GM19438 (cell line): ENCODE measurements around the gene COL11A2.

ENCODE experiments used
- ATAC-seq: cut with Tn5 transposase; IDR thresholded peaks from one replicate; pipeline ENCODE4 v1.9.1; 2021; ENCODE audit warnings: low read depth; ENCODE audit not compliant: unreplicated experiment

Gene COL11A2

DNA sequence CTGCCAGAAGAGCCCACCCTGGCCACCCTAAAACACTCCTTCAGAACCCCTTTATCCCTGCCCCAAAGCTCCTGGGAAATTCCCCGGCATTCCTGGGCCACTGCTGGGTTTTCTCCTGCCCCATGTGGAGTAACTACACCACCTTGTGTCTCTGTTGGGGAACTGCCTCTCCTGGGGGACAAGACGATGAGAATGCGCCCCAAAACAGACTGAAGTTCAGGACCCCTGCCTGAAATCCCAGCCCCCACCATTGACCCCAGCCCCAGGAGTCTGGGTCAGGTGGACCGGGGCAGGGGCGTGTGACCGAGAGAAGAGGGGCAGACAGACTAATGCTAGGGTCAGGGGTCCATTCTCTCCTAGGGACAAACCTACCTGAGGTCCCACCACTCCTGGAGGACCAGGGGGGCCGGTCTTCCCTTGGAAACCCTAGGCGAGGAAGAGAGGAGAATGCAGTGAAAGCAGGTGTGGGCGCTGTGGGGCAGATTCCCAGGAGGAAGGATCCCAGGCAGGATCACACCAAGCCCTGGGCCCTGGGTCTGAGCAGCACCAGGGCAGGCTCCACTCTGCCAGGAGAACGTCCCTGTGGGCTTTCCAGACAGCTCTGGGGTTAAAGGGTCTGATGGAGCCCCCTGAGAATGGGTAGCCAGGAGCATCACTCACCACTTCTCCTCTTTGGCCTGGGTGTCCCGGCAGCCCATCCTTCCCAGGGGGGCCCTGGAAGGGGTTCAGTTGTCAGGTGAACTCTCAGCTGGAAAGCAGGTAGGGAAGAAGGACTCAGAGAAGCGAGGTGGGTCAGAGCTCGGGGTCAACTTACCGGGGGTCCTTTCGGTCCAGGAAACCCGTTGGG lies 19.4 kb downstream of the COL11A2 start:
- ATAC-seq: no peak

DNA sequence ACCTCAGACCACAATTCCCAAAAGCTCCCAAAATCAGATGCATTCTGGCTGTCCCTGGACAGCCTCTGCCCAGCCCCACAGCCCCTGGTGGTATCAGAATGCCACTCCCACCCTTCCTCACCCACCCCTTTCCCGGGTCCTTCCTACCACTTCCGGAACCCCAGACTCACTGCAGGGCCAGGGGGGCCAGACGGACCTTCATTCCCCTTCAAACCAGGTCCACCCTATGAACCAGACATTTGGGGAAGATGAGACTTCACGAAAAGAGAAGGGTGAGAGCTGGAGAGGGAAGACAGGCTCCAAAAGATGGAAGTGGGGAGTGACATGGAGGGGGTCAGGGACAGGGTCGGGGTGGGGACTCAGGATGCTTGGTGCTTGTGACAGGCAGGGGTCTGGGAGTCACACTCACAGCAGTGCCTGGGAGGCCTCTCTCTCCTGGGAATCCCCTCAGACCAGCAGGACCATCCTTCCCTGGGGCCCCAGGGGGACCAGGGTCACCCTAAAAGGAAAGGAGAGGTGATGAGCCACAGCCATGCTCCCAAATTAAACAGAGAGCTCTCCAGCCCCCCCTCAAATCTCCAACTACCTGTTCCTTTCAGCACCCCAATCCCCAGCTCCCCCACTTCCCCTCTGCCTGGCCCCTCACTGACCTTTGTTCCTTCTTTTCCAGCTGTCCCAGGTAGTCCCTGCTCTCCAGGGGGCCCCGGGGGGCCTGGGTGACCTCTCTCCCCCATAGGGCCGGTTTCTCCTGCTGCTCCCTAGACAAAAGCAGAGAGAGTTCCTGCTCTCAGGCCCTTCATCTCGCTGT lies 20.2 kb downstream of the COL11A2 start:
- ATAC-seq: no peak

DNA sequence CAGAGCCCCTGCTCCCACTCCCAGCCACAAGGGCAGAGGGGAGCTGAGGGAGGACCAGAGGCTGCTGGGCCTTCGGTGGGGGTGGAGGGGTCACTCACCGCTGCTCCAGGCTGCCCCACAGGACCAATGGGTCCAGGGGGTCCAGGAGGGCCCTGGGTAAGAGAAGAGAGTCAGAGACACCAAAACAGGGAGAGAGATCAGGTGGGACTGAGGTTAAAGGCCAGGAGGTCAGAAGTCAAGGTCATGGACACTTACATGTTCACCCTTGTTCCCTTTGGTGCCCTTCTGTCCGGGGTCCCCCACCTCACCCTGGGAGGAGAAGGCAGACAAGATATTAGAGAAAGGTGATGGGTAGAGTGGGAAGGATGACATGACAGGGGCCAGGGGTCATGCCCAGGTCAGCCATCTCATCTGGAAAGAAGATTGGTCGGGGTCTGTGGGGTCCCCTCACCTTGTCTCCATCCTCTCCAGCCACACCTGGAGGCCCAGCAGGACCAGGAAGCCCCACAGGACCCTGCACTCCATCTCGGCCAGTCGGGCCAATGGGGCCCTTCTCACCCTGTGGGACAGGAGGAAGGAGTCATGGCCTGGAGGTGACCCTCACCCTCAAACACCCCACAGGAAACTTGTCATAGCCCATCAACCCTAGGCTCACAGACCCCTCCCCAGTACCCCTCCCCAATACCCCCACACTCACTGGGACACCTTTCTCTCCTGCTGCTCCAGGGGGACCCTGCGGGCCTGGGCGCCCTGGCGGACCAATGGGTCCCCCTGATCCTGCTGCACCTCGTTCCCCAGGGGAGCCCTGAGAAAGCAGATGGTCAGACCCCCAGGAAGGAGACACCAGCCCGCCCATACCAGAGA lies 21.0 kb downstream of the COL11A2 start:
- no peak for ATAC-seq

DNA sequence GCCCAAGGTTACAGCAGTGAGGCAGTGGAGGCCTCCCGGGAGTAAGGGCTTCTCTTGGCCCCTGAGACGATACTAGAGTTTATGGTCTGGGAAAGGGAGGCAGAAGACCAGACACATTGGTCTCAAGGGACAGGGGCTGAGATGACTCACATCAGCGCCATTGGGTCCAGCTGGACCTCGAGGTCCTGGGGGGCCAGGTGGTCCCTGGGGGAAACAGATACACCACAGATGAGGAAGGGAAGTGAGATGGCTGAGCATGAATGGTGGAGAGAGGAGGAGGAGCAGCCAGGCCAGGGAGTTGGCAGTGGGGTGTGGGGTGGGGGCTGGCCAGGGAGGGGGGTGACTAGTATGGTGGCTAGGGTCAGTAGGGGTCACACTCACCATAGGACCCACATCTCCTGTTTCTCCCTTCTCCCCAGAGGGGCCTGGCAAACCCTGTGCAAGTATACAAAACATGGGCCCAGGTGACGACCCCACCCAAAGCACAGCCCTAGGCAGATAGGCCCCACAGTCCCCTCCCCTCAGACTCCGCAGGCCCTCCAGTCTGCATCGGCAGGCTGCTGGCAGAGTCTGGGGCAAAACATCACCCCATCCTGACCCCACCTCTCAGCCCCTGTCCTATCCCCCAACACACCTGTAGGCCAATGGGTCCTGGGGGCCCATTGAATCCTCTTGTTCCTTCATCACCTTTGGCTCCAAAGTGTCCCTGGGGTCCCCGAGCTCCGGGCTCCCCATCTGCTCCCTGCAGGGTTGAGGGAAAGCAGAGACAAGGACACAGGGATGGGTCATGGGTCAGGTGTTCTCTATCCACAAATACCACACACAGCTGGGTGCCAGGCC lies 21.9 kb downstream of the COL11A2 start:
- no peak for ATAC-seq

DNA sequence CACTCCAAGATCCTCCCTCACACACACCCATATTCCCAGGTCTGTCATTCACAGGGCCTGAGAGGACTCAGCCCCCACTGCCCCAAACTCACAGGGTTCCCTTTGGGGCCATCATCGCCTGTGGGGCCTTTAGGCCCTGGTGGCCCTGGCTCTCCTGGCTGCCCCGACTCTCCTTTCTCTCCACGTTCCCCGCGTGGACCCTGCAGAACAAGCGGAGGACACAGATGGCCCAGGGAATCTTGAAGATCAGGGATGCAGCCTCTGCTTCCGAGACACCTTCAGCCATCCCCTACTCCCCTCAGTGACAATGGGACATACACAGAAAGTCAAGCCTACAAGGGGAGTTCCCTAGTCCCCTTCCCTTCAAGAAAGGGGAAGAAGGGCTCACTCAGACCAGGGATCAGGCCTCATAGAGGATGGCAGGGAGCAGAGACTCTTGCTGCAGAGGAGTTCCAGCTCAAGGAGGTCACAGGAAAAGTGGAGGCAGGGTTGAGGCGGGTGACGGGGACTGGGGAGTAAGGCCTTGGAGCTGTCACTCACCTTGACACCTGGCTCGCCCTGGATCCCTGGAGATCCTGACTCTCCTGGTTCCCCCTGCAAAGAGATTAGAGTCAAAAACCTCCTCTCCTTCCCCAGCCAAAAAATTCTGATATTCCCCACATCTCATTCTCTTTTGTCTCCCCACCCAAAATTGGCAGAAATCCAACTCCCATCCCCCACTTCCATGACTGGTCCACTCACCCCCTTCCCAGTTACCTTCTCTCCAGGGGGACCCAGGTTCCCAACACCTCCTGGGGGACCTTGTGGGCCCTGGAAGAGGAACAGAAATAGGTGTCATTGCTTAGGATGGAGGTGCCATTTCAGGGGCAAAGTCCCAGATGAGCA lies 22.7 kb downstream of the COL11A2 start:
- no peak for ATAC-seq

DNA sequence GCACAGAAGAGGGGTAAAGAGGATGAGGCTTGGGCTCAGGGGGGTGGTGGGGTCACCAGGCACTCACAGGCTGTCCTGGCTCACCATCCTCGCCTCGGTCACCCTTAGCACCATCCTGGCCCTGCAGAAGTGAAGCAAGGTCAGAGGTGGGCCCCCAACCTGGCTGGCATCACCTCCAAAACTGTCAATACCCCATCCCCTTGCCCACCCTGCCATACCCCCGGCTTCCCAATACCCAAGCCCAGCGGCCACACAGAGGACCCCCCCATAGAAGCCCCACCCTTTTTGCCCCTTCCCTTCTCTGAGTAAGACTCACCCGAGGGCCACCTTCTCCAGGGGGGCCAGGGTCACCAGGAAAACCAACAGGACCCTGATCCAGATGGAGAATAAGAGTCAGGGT lies 23.6 kb downstream of the COL11A2 start:
- no peak for ATAC-seq

DNA sequence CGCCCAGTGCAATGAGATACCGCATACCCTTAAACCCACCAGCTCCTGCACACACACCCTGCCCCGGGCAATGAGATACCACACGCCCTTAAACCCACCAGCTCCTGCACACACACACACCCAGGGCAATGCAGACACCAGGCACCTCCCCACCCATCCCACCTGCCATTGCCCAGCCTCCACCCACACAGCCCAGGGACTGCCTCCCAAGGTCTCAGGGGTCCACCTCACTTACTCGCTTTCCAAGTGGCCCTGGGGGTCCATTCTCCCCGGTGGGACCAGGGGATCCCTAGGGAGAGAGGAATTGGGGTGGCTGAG lies 24.0 kb downstream of the COL11A2 start:
- no peak for ATAC-seq

DNA sequence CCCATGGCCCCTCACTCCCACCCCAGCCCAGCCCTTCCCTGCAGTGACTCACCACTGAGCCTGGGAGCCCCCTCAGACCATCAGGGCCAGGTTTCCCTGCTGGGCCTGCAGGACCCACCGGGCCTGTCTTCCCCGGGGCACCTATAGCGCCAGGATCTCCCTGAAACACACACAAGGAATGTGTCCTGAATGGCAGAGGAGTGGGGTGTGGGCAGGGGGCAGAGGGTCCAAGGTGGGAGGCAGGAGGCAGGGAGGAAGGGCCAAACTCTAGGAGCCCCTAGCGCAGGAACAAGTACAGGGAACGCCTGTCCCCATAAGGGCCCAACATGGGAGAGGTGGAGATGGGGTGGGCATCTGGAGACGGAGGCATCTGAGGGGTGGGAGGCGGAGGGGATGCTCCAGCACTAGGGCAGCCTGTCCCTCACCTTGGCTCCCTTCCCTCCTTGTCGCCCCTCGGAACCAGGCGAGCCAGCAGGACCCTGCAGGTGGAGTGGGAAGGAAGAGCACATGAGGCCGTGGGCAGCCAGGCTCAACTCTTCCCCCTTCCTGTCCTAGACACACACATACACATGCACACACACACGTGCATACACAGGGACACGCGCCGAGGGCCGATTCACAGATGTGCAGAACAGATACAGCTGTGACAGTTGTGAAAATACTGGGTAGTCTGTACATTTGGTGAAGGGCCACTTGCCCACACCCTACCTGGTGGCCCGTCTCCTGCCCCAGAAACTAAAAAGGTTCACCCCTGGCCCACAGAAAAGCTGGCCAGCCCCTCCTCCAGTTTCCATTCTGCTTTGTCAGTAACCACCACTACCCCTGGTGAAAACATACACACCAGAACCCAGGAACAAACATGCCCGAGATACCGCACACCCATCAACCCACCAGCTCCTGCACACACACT lies 24.6 kb downstream of the COL11A2 start:
- no peak for ATAC-seq

DNA sequence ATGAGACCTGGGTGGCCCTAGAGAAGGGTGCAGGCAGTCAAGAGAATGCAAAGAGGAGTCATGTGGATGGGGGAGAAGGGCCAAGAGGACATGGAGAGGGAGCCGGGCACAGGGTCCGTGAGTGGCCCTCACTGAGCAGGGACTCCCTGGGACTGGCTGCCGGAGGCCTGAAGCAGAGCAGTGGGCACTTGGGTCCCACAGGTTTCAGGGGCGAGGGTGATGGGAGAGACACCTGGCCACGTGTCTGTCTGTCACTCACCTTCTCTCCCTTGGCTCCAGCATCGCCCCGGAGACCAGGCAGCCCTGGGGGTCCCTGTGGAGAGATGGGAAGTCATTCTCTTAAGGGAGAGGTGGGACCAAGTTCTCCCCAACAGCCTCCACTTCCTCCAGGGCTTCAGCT lies 25.5 kb downstream of the COL11A2 start:
- ATAC-seq: no peak

DNA sequence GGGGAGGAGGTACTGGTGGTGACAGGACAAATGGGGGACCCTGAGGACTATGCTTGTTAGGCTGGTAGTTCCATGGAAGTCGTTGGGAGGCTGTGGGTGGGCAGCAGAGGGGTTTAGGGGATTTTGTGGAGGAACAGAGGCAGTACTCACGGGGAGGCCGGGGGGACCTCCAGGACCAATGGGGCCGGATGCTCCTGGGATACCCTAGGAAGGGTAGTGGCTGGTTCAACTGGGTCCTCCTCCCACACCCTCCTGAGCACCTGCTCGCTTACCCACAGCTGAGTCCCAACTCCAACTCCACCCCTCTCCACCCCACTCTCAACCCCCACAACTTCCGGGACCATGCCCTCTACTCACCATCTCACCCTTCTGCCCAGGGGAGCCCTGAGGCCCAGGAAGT lies 25.9 kb downstream of the COL11A2 start:
- ATAC-seq: no peak

DNA sequence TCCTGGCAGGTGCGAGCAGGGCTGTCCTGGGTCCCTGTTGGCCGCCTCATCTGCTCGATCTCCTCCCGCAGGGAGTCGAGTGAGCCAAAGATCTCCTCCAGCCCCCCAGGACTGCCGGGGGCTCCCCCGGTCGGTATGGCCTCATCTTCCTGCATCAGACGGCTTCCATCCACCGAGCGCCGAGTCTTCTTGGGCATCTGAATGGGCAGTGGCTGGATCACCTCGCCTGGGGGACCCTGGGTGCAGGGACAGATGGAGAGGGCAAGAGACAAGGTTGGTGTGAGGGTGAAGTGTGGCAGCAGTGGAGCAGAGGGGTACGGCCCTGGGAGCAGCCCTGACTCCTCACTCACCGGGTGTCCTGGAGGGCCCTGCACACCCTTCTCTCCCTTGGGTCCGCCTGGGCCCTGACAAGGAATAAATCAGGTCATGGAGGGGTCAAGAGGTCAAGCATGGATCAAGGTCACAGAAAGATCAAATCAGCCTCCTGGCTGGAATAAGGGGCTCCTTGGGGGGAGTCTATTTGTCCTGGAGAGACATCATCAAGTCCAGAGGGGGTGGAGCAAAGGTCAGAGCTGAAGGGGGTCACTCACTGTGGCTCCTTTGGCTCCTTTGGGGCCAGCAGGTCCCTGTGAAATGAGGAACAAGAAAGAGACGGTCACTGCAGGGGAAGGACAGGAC lies 26.5 kb downstream of the COL11A2 start:
- no peak for ATAC-seq

DNA sequence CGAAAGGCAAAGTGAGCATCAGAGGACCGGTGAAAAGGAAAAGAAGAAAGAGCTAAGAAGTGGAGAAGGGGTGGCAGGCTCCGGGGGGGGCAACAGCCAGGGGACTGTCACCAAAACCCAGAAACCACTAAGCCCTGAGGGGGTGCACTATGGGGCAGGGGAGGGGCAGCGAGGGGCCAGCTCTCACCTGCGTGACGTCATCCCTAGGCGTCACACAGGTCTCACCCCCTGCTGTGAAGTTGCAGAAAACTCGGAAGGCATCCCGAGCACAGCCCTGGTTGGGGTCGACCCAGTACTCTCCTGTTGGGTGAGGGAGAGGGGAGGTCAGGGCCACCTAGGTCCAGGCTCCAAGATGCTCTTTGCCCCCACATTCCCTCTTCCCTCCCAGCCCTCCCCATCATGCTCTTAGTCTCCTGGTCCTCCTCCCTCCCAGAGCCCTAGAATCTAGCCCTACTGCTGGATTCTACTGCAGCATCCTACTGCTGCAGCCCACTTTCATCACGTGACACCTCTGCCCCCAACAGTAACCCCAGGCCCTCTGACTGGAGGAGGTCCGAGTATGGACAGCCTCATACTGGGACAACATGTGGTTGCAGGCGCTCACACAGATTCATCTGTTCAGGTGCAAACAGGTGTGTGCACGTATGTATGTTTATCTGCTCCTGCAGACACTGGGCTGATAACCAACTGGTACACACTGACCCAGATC lies 27.4 kb downstream of the COL11A2 start:
- no peak for ATAC-seq

DNA sequence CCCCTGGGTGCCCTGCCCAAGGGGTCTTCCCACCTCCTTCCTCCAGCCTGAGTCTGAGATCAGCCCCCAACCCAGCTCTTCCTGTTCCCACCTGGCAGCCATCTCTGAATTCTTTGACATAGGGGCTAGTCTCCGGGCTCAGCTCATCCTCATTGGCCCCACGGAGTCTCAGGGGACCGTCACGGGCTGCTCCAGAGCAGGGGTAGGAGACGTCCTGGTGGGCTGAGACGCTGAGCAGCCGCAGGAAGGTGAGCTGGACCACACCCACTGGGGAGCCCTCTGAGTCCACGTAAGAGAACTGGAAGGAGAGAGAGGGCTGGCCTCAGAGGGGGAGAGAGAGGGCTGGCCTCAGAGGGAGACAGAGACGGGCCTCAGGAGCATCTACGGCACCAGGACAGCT lies 28.1 kb downstream of the COL11A2 start:
- no peak for ATAC-seq

DNA sequence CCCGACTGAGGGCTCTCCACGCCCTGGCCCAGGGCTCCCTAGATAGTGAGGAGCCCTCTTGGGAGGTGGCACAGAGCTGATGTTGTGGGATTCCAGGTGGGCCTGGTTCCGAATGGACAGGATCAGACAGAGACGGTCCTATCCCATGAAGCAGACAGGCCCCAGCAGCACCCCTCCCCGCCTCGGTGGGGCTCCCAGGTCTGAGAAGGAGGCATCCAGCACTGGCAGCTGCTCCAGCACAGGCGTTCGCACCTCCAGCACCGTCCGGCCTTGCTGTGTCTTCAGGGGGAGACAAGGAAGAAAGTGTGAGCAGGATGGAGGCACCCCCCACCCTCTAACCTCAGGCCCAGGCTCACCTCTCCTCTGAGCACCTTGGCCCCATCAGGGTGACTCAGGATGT lies 28.7 kb downstream of the COL11A2 start:
- ATAC-seq: no peak

DNA sequence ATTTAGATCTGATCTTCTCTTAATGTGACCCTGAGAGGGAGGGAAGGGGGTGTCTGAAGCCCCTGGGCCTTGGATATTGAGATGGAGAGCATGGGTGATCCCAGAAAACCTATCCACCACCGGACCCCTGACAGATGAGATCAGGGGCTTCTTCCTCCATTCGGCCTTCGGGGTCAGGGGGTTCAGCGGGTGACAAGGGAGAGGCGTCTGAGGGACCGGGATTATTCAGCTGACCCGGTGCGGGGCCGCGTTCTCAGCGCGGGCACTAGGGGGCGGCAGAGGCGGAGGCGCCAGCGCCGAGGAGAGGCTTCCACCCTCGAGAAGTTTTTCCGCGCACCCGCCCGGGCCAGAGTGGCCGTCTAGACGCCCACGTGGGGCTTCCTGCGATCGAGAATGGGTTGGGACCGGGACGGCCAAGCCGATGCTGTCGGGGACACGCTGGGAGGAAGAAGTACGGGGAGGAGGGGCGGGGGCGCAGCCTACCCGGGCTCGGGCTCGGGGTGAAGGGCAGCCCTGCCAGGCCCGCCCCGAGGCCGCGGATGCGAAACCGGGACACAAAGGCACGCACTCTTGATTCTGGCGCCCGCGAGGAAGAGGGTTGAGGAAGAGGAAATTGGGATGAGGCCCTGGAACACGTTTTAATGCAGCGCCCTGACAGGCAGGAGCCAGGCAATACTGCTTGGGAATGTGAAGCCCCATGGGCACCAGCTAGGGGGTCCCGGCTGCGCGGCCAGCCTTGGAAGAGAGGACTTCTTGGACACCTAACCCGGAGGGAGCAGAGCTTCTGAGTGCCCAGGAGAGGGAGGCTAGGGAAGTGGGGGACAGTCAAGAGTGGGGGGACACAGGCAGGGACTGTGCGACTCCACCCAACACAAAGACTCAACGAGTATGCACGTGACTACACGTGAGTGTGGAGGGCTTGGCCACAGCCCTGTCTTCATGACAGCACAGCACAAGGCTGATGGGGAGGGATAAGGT lies 30.6 kb downstream of the COL11A2 start:
- ATAC-seq: no peak
